ENCODE measurements around the gene HSPA2.
"Not testable (repeated sequence)": the region's sequence is repeated elsewhere in the genome, so short reads cannot be mapped to it uniquely, and the experiment has no call there.

The HSPA2 gene

DNA sequence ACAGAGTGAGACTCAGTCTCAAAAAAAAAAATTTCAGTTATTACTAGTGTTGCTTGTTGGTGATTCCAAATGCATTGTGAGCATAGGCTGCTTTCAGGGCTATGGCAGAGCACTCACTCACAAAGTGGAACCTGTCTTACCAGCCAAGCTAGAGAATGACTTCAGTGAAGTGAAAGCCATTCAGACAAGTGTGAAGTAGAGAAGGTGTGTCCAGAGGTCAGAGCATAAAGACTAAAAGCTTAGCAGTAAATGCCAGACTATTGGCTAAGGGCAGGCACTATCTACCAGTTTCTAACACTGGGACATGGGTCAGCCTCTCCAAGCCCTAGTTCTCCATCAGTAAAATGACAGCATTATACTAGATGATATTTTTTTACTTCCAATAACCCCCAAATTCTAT lies 21.9 kb downstream of the HSPA2 start:
- DNase-seq (ENCODE audit: low read depth) = no peak

DNA sequence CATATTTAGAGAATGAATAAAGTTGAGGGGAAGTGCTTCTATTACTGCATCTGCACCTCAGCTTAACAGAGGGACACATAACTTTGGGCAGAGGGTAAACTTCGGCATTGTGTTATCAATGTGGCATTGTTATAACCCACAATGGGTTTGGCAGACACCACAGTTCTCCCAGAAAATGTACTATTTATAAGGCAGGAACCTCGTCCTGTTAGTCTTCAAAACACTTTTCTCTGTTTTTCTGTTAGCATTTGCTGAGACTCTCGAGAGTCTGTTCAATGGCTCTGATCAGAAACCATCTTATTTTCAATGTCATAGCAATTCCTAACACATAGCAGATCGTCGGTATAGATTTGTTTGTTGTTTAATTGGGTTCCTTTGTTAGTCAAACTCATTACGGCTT lies 23.2 kb downstream of the HSPA2 start:
- DNase-seq (ENCODE audit: low read depth) = no peak

DNA sequence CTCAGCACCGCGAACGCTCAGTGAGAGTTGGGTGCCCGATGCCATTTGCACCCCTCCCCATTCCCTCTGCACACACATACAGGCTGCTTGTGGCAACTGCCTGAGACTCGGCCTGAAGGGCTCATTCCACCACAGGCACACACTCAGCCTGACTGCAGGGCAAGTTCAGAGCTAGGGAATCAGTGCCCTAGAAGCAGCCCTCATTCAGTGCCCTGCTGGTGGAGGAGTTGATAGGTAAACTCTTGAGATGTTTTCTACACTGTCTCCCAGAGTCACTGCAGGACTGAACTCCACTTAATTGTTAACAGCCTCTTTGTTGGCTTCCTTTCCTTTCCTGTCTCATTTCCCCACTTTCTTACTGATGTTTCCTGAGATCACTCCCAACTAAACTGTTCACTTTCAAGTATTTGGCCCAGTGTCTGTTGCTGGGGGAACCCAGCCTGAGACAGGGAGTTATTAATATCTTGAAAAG lies 26.1 kb downstream of the HSPA2 start:
- DNase-seq (ENCODE audit: low read depth) = peak; percentile 26

DNA sequence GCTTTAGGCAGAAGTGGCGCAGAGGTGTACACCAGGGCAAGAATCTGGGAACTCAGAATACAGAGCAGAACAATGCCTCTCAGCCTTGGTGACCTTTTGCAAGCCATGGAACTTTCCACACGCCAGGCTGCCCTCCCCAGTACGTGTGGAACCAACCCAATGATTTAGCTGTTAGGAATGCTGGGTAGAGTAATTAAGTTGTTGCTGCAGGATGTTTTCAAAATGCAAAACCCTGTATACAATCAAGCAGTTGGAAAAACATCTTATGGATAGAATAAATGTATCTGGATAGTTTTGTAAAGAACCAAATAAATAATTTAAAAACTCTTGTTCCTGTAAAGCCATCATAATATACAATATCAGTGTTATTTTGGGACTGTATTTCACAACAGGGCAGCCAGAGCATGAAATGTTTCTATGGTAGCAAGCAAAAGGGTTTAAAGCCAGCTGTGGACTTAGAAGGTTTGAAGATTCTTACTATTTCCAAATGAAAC lies 28.6 kb downstream of the HSPA2 start:
- peak; percentile 71 for DNase-seq (ENCODE audit: low read depth)

DNA sequence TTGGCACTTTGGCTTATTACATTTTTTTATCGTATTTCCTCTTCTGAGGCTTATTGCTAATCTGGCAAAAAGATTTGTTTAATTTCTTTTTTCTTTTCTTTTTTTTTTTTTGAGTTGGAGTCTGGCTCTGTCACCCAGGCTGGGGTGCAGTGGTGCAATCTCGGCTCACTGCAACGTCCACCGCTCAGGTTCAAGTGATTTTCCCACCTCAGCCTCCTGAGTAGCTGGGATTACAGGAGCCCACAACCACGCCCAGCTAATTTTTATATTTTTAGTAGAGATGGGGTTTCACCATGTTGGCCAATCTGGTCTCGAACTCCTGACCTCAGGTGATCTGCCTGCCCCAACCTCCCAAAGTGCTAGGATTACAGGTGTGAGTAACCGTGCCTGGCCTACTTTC lies 29.1 kb downstream of the HSPA2 start:
- not testable (repeated sequence) for DNase-seq (ENCODE audit: low read depth)

DNA sequence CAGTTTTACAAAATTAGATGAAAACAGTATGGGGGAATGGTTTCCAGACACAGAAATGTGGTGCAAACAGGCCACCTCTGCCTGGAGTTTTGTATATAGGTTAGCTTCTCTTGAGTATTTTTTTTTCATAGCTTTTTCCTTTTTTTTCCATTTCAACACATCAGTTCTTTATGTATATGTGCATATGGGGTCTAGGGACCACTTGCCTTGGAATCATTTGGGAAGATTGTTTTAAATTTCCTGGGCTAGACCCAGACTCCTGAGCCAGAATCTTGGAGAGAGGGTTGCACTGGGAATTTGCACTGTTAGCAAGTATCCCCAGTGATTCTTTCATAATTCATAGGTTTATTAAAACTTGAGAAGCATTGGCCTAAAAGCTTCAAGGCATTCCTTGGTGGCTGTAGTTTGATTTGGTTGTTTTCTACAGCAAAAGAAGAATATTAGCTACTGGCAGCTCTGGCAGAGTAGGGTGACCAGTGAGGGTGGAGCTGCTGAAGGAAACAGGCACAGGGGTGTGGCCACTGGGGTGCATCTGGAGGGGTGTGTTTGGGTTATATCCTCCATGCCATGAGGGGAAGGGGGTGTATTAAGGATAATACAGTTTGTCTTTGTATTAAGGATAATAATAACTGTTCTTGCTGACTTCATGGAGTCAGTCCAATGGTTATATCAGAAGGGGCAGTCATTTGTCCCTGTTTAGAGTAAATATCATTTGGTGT lies 32.0 kb downstream of the HSPA2 start:
- DNase-seq (ENCODE audit: low read depth) = no peak

DNA sequence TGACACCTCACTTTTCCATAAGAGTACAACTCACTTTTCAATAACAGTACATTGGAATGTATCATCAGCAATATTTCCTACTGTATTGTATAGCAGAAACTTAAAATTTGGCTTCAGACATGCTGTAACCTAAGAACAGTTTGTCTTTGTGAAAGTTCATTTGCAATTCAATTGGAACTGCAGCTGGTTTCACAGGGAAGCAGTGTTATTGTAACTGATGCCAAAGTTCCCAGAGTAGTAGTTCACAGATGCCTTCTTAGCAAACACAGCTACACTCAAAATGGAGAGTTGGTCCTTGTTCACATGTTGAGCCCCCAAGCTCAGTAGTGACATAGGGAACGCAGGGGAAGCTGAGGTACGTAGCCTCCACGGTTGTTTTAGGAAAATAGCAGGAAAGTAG lies 32.6 kb downstream of the HSPA2 start:
- DNase-seq (ENCODE audit: low read depth) = no peak

DNA sequence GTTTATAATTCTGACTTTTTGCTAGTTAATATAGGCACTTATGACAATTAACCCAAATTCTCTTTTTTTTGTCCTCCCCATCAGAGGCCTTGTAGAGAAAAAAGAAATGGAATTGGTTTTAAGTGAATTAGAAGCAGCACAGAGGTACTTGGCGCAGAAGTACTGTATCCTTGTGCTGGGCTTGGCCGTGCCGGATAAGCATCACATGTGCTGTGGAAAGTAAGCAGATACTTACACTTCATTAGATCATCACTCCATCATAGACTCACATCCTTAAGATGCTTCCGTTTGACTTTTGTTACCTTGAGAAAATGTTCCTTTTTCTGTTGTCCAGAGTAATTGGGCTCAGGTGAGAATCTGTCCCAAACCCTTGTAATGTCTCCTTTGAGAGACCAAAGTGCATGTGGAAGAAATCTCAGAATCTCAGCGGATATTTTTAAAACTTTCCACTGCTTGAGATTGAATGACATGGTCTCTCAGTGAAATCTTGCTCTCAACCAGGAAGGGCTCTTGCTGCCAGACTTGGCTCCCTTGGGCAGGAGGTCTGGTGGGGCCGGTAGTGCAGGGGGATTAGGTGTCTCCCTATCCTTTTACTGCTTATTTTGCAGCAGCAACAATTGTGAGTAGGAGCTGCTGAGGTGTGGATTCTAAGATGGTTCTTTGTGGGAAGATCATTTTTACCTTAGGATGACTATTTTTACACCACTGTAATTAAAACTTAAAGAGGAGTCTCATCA lies 34.0 kb downstream of the HSPA2 start:
- no peak for DNase-seq (ENCODE audit: low read depth)

DNA sequence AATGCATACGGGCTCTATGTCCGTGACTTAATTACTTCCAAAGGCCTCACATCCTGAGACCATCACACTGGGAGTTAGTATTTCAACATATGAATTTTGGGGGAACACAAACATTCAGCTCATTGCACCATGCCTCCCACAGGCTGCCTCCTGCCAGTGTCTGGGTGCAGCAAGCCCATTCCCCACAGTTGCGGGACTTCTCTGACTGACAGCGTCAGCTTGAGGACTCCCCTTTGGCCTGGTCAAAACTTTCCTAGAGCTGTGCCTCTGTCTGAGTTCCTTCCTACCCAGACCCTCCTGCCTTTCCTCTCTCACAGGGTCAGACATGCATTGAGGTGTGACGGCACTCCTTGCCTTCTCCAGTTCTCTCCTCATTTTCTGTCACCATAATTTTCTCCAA lies 36.7 kb downstream of the HSPA2 start:
- no peak for DNase-seq (ENCODE audit: low read depth)

DNA sequence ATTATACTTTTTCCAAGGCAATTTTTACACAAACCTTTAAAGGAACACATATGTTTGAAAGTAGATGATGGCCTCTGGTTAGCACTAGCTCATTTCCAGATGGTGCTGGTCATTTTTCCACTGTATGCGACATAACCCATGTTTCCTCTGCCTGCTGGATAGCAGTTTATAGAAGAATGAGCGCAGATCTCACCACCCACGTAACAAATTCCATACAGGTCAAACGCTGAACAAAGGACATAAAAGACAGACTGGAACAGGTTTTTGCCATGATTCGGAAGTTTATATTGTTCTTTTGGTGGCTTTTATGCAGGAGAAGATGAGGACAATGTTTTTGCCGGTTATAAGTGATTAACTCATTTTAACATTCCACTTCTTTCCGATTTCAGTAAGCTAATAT lies 39.9 kb downstream of the HSPA2 start:
- DNase-seq (ENCODE audit: low read depth) = no peak

DNA sequence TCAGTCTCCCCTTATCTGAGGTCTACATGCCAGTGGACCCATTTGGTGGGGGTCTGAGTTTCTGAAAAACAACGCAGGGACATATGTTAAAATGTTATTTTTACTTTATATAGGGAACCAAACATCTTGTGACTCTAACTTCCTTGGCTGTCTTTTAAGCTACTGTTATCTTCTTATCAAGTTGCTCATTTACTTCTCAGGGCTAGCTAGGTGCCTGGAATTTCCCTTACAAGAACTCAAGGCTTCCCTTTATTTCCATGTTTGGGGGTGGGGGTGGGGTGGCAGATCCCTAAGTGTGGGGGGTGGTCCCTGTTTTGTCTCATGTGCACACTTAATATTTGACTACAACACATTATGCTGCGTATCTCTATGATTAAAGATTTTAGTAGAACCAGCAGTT lies 40.8 kb downstream of the HSPA2 start:
- no peak for DNase-seq (ENCODE audit: low read depth)

DNA sequence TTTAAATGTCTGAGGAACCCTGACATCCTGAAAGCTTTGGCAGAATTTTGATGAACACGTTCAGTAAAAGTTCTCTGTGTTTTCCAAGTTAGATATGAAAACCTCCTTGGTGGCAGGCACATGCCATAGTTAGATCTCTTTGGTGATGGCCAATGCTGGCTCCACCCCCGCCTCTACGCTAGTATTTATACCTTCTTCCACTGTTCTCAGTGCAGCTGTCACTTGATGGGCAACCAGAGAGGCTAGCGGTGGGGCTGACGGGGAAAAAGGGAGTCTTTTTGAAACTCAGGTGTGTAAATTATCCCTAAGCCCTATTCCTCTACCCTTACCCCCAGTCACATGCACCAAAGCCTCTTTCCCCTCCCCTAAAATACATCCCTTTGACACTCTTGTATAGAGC lies 41.3 kb downstream of the HSPA2 start:
- no peak for DNase-seq (ENCODE audit: low read depth)

DNA sequence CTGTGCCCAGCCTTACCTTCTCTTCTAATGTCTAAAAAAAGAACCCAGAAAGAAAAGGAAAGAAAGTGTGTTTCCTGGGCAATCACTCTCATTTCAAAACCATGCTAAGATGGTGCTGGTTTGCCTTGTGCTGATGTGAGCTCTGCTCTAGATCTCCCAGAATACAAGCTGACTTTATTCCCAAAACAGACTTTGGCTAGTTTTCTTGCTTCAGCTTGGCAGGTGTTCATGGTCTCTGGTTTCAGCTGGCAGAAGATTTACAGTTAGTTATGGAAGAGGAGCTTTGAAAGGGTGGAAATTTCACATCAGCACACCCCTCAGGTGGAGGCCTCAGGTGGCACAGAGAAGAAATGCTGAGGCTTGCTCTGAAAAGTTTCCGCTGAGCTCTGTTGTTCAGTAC lies 43.6 kb downstream of the HSPA2 start:
- DNase-seq (ENCODE audit: low read depth) = no peak

DNA sequence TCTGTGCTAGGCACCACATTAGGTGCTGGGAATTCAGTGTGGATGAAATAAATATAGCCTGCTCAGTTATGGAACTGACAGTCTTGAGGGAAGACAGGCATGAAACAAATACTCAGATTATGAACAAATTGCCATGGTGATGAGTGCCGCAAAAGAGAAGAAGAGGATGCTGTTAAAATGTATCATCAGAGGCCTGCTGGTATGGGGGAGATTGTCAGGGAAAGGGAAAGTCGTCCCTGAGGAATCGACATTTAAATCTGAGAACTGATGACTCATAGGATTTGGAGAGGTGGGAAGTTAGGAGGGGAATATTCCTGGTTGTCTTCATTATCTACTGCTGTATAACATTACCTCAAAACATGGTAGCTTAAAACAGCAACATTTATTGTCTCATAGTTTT lies 51.3 kb downstream of the HSPA2 start:
- peak; percentile 9 for DNase-seq (ENCODE audit: low read depth)
